Sigmoid colon (tissue), 7 donors: Measurements from ENCODE around the gene RYK. TPM values are rescaled to one million over a fixed set of nuclear protein-coding genes. Genes with fewer than 3 reads are reported as not detected.

ENCODE experiments used
- DNase-seq: peaks from one replicate; pipeline ENCODE4 v3.0.0-alpha.2; 2019
- H3K27ac ChIP-seq, 4 donors: fragments of 200-600 bp; sonication (generic); one replicate each; pipeline ENCODE4 v1.5.1; 2016 to 2019; ENCODE audit warnings: mild to moderate bottlenecking in 1 of 4
- H3K27me3 ChIP-seq, 3 donors: fragments of 200-600 bp; sonication (generic); one replicate each; pipeline ENCODE4 v1.5.1; 2019; ENCODE audit warnings: mild to moderate bottlenecking in 1 of 3
- H3K36me3 ChIP-seq, 4 donors: fragments of 200-600 bp; sonication (generic); one replicate each; pipeline ENCODE4 v1.5.1; 2016 to 2019
- H3K4me1 ChIP-seq, 4 donors: fragments of 200-600 bp; sonication (generic); one replicate each; pipeline ENCODE4 v1.5.1; 2017 to 2019
- H3K4me3 ChIP-seq, 4 donors: fragments of 200-600 bp; sonication (generic); one replicate each; pipeline ENCODE4 v1.5.1; 2017 to 2019; ENCODE audit warnings: mild to moderate bottlenecking in 2 of 4, moderate library complexity in 1 of 4
- H3K9me3 ChIP-seq, 4 donors: fragments of 200-600 bp in 3 of 4; sonication (generic) in 3 of 4; one replicate each; pipeline versions ENCODE4 v1.5.1 to v1.6.1; 2013 to 2019
- EP300 ChIP-seq, 4 donors: sonication (generic); formaldehyde crosslinking; IDR thresholded peaks; one replicate each; pipeline ENCODE4 v1.6.1; 2017; ENCODE audit warnings: antibody characterized with exemption in 4 of 4
- POLR2A ChIP-seq, 2 donors: fragments of 450-650 bp; IDR thresholded peaks; one replicate each; pipeline ENCODE4 v1.6.1; 2016; ENCODE audit warnings: antibody characterized with exemption in 2 of 2, mild to moderate bottlenecking in 2 of 2, moderate library complexity in 2 of 2
- POLR2AphosphoS5 ChIP-seq, 4 donors: sonication (generic); formaldehyde crosslinking; IDR thresholded peaks; one replicate each; pipeline ENCODE4 v1.6.1; 2017; ENCODE audit warnings: antibody characterized with exemption in 4 of 4
- WGBS, 2 donors: extraction: QIAGEN DNeasy Blood & Tissue Kit; methylation state at CpG; one replicate each; pipeline ENCODE4 v1.1.7; 2013; 5-methylcytosine and 5-hydroxymethylcytosine counted together
- intact Hi-C: fragments of 100-400 bp; cut with DNase I; formaldehyde crosslinking; loops from one replicate; pipeline ENCODE4 v1.15.1; 2023
- polyA plus RNA-seq, 3 donors: library from polyadenylated mRNA; stranded (reverse); fragments of 200-250 nt; gene quantifications; one replicate each; pipeline ENCODE4 v1.2.3, GENCODE V29; 2013
- total RNA-seq, 4 donors: library from RNA; depleted of rRNA; stranded (reverse); fragments of >200 nt; gene quantifications; one replicate each; pipeline ENCODE4 v1.1.0, GENCODE V29; 2016
- TF ChIP-seq, protein P1 (sequence below), 4 experiments: fragments of 450-650 bp in 3 of 4; fragments of 200-600 bp in 1 of 4; IDR thresholded peaks; one replicate each; pipeline ENCODE4 v1.5.1; 2016 to 2019; ENCODE audit warnings: antibody characterized with exemption in 4 of 4, mild to moderate bottlenecking in 3 of 4, moderate library complexity in 2 of 4
- donor health status: healthy with polysubstance abuse.
- donor health status: Bipolar disorder and iron deficiency.
- donor health status: healthy.

Gene RYK
- total and polyA plus RNA-seq, 7 donors = 12.7 to 148 (median 92.2) TPM

DNA sequence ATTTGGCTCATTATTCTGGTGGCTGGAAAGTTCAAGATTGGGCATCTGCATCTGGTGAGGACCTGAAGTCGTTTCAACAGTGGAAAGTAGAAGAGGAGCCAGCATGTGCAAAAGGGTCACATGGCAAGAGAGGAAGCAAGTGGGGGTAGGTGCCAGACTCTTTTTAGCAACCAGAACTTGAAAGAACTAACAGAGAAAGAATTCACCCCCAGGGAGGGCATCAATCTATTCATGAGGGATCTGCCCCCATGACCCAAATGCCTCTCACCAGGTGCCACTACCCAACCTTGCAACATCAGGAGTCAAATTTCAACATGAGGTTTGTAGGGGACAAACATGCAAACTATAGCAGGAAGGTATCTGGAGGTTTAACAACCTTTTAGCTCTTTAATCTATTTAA is 10.3 kb upstream of the RYK start:
- H3K9me3 ChIP-seq = no peaks in the 10 kb centered on the region
- intact Hi-C loops = no loop called here
- H3K27me3 ChIP-seq = no peaks in the 10 kb centered on the region
- WGBS, 2 donors = 45 to 70% methylated on average over 1 of the region's 1 CpG
- no peak for TF ChIP-seq POLR2A (IDR thresholded peaks at IDR 0.05)
- no peak for TF ChIP-seq POLR2AphosphoS5 (IDR thresholded peaks at IDR 0.05)
- TF ChIP-seq, protein P1, sequence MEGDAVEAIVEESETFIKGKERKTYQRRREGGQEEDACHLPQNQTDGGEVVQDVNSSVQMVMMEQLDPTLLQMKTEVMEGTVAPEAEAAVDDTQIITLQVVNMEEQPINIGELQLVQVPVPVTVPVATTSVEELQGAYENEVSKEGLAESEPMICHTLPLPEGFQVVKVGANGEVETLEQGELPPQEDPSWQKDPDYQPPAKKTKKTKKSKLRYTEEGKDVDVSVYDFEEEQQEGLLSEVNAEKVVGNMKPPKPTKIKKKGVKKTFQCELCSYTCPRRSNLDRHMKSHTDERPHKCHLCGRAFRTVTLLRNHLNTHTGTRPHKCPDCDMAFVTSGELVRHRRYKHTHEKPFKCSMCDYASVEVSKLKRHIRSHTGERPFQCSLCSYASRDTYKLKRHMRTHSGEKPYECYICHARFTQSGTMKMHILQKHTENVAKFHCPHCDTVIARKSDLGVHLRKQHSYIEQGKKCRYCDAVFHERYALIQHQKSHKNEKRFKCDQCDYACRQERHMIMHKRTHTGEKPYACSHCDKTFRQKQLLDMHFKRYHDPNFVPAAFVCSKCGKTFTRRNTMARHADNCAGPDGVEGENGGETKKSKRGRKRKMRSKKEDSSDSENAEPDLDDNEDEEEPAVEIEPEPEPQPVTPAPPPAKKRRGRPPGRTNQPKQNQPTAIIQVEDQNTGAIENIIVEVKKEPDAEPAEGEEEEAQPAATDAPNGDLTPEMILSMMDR (IDR thresholded peaks at IDR 0.05) = no peak
- TF ChIP-seq EP300 (IDR thresholded peaks at IDR 0.05) = no peak
- peaks cover 0 to 6% (median 0%) of the 10 kb centered on the region in 4 donors for H3K4me1 ChIP-seq
- H3K4me3 ChIP-seq = no peak overlapping the region
- H3K27ac ChIP-seq = no peak overlapping the region
- DNase-seq = no peak
- H3K36me3 ChIP-seq = no peaks in the 10 kb centered on the region

DNA sequence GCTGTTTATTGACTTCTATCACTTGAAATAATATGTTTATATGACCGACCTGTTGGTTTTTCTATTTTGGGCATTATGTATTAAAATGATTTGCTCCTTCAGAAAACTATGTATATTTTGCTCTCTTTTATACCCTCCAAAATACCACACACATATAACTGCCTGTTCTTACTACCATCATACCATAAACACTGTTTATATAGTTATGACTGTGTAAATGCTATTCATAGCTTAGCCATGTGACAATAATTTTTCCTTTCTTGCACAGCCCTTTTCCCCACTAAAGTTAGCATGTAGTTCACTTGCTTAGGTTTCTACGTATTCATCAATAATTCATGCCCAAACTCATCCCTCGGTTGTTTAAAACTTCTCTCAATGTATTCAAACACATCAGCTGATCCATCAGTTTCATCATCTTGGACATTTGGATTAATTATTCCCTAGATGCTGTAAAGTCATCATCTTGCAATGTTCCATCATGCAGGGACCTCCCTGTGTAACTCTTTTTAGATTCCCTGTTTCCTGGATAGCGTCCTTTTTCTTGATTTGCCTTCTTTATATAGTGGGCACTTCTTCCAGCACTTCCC is 8.2 kb upstream of the RYK start:
- WGBS, 2 donors = 19 to 62% methylated on average over 4 of the region's 4 CpGs
- Histone ChIP-seq H3K27me3 (no peaks in the 10 kb centered on the region), H3K4me3 (no peak overlapping the region), H3K27ac (no peak overlapping the region), H3K4me1 (peaks cover 0 to 6% (median 2%) of the 10 kb centered on the region in 4 donors), H3K36me3 (no peaks in the 10 kb centered on the region), H3K9me3 (no peaks in the 10 kb centered on the region)
- no peak for DNase-seq
- intact Hi-C loops = no loop called here
- TF ChIP-seq EP300 (IDR thresholded peaks at IDR 0.05) = no peak
- no peak for TF ChIP-seq POLR2AphosphoS5 (IDR thresholded peaks at IDR 0.05)
- TF ChIP-seq POLR2A (IDR thresholded peaks at IDR 0.05) = no peak
- TF ChIP-seq, protein P1 (IDR thresholded peaks at IDR 0.05) = no peak

DNA sequence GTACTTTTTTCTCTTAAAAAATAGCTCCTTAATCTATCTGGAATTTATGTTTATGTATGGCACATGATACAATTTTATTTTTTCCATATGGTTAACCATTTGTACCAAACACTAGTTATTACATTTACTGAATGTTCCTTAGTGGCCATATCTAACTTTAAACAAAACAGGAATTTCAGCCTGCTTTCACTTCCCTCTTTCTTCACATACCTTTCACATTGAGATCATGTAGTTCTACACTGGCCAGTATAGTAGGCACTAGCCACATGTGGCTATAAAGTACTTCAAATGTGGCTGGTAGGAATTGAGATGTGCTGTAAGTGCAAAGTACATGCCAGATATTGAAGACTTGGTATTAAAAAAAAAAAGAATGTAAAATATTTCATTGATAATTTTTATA is 4.7 kb upstream of the RYK start:
- DNase-seq = no peak
- Histone ChIP-seq H3K9me3 (no peaks in the 10 kb centered on the region), H3K36me3 (no peaks in the 10 kb centered on the region), H3K27ac (no peak overlapping the region), H3K4me3 (no peak overlapping the region), H3K4me1 (peaks cover 0 to 26% (median 16%) of the 10 kb centered on the region in 4 donors), H3K27me3 (no peaks in the 10 kb centered on the region)
- intact Hi-C loops = no loop called here
- TF ChIP-seq POLR2A (IDR thresholded peaks at IDR 0.05) (no peak), EP300 (IDR thresholded peaks at IDR 0.05) (no peak), POLR2AphosphoS5 (IDR thresholded peaks at IDR 0.05) (no peak)
- TF ChIP-seq, protein P1 (IDR thresholded peaks at IDR 0.05) = no peak

DNA sequence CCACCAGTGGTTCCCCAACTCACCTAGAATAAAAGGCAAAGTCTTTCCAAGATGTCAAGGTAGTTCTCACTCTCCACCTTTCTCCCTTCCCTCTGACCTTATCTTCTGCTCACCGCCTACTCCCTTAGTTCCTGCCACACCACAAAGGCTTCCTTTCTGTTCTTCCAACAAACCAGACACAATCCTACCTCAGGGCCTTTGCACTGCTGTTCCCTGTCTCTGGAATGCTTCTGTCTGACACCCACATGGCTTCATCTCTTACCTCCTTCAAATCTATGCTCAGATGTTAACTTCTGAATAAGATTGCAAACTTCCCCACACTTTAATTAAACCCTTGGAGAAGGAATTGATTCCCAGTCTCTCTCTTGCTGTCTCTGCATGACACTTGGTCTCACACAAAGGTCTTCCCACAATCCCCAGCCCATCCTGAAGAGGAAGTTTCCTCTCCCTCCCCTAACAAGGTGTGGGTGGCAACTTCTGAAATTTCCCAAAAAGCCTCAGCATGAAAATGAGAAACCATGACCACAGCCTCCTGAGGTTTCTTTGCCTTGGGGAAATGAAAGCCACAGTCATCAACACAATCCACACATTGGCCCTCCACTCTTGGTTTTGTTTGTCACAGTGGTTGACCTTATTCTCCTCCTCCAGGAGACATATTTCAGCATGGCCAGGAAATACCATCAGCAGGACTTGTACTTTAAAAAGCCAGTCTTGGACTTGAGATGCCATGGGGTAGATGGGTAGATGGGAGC is 3.0 kb upstream of the RYK start:
- Histone ChIP-seq H3K36me3 (no peaks in the 10 kb centered on the region), H3K4me3 (no peak overlapping the region), H3K4me1 (peaks cover 0 to 36% (median 23%) of the 10 kb centered on the region in 4 donors), H3K27me3 (no peaks in the 10 kb centered on the region), H3K27ac (peak overlapping the region in 1 of 4 donors; percentile 93), H3K9me3 (no peaks in the 10 kb centered on the region)
- no peak for TF ChIP-seq EP300 (IDR thresholded peaks at IDR 0.05)
- no peak for TF ChIP-seq POLR2AphosphoS5 (IDR thresholded peaks at IDR 0.05)
- no peak for TF ChIP-seq POLR2A (IDR thresholded peaks at IDR 0.05)
- TF ChIP-seq, protein P1 (IDR thresholded peaks at IDR 0.05) = no peak
- 86 to 92% methylated on average over 1 of the region's 1 CpG for WGBS, 2 donors
- intact Hi-C loops = loop anchor here (5.0 kb wide), 1 partner anchor 41 kb away; no protein-coding TSS in a partner anchor
- DNase-seq = no peak
